Central memory CD8-positive, alpha-beta T cell (primary cell): ENCODE measurements around the gene ACSL6.
A peak's percentile ranks its signal among the peaks of the same experiment; 100 is the strongest.

Source experiments
- ATAC-seq: fragments of 150-1000 bp; cut with Tn5 transposase; replicated peaks from 2 replicates; pipeline ENCODE4 v1.10.0; 2022; ENCODE audit warnings: mild to moderate bottlenecking, moderate FRiP score, moderate number of reproducible peaks; ENCODE audit not compliant: poor library complexity, severe bottlenecking; ENCODE audit errors: extremely low read depth
- DNase-seq, 2 donors: peaks; one replicate each; pipeline ENCODE4 v3.0.0; 2021; ENCODE audit warnings: low spot score in 2 of 2
- H3K27ac Mint-ChIP-seq: one replicate; pipeline ENCODE4 v1.8.0; 2022; ENCODE audit warnings: low read depth, mild to moderate bottlenecking, moderate library complexity, mixed read lengths
- H3K27me3 Mint-ChIP-seq: one replicate; pipeline ENCODE4 v1.8.0; 2022; ENCODE audit warnings: mixed read lengths
- H3K36me3 Mint-ChIP-seq: one replicate; pipeline ENCODE4 v1.8.0; 2022; ENCODE audit warnings: mild to moderate bottlenecking, moderate library complexity, mixed read lengths; ENCODE audit not compliant: insufficient read depth
- H3K4me1 Mint-ChIP-seq: one replicate; pipeline ENCODE4 v1.8.0; 2022; ENCODE audit warnings: mixed read lengths
- H3K4me3 Mint-ChIP-seq: one replicate; pipeline ENCODE4 v1.8.0; 2022; ENCODE audit warnings: mild to moderate bottlenecking, moderate library complexity, mixed read lengths
- H3K9me3 Mint-ChIP-seq: one replicate; pipeline ENCODE4 v1.8.0; 2022; ENCODE audit warnings: mixed read lengths

ACSL6 gene

DNA sequence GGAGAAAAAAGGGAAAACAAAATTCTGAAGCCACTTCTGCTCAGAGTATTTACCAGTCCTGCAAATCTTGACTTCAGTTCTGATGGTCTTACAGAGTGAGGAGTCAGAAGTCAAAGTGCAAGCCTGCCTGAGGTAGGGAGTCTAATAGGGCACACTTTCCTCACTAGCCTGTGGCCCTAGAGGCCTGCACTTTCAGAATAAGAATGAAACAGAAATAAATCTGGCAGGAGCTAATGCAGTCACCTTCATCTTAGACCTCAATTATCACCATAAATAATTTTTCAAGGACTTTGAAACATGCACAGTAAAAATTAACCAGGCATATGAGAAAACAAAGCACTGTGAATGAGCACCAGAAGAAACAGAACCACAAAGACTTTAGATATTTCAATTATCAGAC lies 20.7 kb upstream of the ACSL6 start:
- DNase-seq (no peak), ATAC-seq (no peak)
- Mint-ChIP-seq H3K4me3 (no peak overlapping the region), H3K27ac (peak overlapping the region; percentile 44), H3K27me3 (peaks cover 33% of the 10 kb centered on the region), H3K4me1 (peaks cover 7% of the 10 kb centered on the region), H3K36me3 (peaks cover 3% of the 10 kb centered on the region), H3K9me3 (peaks cover 5% of the 10 kb centered on the region)

DNA sequence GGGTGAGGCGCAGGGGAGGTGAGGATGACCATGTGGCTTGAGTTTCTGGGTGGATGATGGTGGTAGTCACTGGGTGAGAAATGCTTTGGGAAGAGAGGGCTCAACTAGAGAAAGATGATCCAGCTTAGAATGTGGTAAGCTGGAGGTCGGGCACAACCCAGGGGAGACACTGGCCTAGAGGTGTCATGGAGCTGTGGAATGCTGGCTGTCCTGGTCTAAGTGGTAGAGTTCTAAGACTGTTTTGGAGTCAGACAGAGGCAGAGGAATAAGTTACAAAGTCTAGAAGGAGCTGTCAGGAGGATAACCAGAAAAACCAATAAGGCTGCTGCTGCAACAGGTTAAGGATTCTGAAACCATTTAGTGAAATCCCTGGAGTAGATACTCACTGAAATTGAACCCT lies 19.2 kb upstream of the ACSL6 start:
- no peak for ATAC-seq
- no peak for DNase-seq
- no peak overlapping the region for H3K4me3 Mint-ChIP-seq
- H3K4me1 Mint-ChIP-seq, result peaks cover 7% of the 10 kb centered on the region
- peaks cover 5% of the 10 kb centered on the region for H3K9me3 Mint-ChIP-seq
- H3K27me3 Mint-ChIP-seq, result peaks cover 33% of the 10 kb centered on the region
- H3K27ac Mint-ChIP-seq, result no peak overlapping the region
- H3K36me3 Mint-ChIP-seq, result peaks cover 4% of the 10 kb centered on the region

DNA sequence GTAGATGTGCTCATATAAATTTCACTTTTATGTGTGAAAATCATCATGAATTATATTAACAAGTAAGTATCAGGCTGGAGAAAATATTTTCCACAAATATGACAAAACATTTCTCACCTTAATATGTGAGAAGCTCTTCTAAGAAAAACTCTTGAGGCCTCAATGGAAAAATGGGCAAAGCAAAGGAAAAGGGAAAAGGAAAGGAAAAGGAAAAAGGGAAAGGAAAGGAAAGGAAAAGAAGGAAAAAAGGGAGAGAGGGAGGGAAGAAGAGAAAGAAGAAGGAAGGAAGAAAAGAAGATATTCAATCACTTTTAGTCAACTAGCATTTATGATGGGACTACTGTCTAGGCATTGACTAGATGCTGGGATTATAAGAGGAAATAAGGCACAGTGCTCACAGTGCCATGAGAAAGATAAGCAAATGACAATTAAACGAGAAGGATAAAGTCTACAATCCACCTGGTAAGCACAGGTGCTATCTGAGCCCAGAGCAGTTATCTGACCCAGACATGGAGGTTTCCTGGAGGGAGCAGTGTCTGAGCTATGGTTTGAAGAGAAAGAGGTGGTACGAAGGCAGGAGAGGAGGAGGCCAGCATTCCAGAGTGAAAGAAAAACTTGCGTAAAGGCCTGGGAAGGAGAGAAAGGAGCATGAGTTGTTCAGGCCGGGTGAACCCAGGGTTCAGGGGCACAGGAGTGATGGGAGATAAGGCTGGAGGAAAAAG lies 18.3 kb upstream of the ACSL6 start:
- H3K36me3 Mint-ChIP-seq, result peaks cover 3% of the 10 kb centered on the region
- H3K27me3 Mint-ChIP-seq, result peaks cover 33% of the 10 kb centered on the region
- ATAC-seq (no peak), DNase-seq (no peak)
- peak overlapping the region; percentile 42 for H3K27ac Mint-ChIP-seq
- no peak overlapping the region for H3K4me3 Mint-ChIP-seq
- H3K9me3 Mint-ChIP-seq, result peaks cover 5% of the 10 kb centered on the region
- peaks cover 7% of the 10 kb centered on the region for H3K4me1 Mint-ChIP-seq

DNA sequence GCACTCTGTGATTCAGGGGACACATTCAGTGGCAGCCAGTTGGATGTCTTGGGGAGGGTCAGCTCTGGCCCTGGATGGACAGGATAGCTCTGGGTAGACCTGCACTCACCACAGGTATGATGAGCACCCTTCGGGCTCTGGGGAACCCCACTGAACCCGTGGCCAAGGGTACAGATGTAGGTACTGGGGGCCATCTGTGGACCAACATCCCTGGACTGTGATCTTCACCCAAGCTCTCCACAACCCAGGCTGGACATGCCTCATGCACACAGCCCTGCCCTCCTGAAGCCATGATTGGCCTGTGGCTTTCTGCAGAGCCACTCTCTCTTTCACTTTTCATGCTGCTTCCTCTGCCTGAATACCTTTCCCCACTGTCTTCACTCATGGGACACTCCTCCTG lies 15.6 kb upstream of the ACSL6 start:
- H3K27ac Mint-ChIP-seq, result no peak overlapping the region
- H3K27me3 Mint-ChIP-seq, result peaks cover 19% of the 10 kb centered on the region
- peaks cover 7% of the 10 kb centered on the region for H3K4me1 Mint-ChIP-seq
- ATAC-seq, result peak; percentile 15
- no peak for DNase-seq
- no peaks in the 10 kb centered on the region for H3K9me3 Mint-ChIP-seq
- peaks cover 3% of the 10 kb centered on the region for H3K36me3 Mint-ChIP-seq
- peak overlapping the region; percentile 36 for H3K4me3 Mint-ChIP-seq

- no peak overlapping the region for H3K27ac Mint-ChIP-seq
- ATAC-seq (peak; percentile 98), DNase-seq (peak in 1 of 2 donors; percentile 67)
- H3K36me3 Mint-ChIP-seq, result peaks cover 3% of the 10 kb centered on the region
- no peaks in the 10 kb centered on the region for H3K9me3 Mint-ChIP-seq
- peaks cover 15% of the 10 kb centered on the region for H3K27me3 Mint-ChIP-seq
- peaks cover 7% of the 10 kb centered on the region for H3K4me1 Mint-ChIP-seq
- H3K4me3 Mint-ChIP-seq, result peak overlapping the region; percentile 36
These were observed 15.1 kb upstream of the ACSL6 start for GRCh38 chr5:132026516-132027008.

DNA sequence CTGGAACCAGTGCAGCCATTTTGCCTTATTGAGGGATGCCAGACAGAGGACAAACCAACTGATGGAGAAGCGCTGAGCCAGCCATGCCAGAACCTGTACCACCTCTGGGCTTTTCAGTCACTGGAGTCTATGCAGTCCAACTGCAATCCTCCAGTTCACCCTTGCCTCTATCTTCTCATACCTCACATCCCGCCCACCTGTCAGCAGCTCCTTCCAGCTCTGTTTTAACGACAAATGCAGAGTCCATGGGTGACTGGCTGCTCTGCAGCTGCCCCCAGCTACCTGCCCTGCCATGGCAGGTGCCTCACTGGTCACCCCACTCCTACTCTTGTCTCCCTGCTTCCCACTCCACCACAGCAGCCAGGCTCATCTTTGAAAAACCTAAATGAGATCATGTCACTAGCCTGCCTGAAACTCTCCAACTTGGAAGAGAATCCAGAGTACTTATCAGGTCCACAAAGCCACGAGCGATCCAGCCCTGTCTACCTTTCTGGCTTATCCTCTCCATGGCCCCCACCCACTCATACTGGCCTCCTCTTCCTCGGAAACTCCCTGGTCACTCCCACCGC lies 14.0 kb upstream of the ACSL6 start:
- DNase-seq (no peak), ATAC-seq (no peak)
- Mint-ChIP-seq H3K27me3 (peaks cover 11% of the 10 kb centered on the region), H3K4me3 (no peak overlapping the region), H3K9me3 (no peaks in the 10 kb centered on the region), H3K27ac (no peak overlapping the region), H3K4me1 (peaks cover 16% of the 10 kb centered on the region), H3K36me3 (peaks cover 3% of the 10 kb centered on the region)

DNA sequence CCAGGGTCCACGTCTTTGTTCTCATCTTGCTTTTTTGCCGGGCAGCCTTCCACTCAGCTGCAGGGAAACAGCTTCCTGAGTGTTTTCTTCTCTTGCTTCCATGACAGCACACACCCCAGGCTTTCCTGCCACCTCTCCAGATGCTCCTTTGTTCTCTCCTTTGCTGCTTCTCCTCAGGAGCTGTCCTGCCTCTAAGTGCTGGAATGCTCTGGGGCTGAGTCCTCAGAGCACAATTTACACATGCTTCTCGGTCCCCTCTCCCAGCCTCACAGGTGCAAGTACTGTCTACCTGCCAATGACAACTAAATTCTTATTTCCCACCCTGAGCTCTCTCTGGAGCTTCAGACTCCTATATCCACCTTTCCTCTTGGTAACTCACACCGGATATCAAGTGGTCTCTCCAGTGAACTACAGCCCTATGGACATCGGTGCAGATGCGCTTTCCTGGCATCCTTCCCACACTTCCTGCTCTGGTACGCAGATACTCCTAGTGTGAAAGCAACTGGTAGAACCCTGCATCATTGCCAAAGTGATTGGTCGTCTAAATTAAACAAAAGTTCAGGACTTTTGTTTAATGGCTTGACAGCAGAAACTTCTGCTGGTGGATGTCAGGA lies 13.4 kb upstream of the ACSL6 start:
- peaks cover 20% of the 10 kb centered on the region for H3K4me1 Mint-ChIP-seq
- no peaks in the 10 kb centered on the region for H3K9me3 Mint-ChIP-seq
- DNase-seq (no peak), ATAC-seq (no peak)
- H3K36me3 Mint-ChIP-seq, result peaks cover 3% of the 10 kb centered on the region
- peaks cover 5% of the 10 kb centered on the region for H3K27me3 Mint-ChIP-seq
- H3K4me3 Mint-ChIP-seq, result no peak overlapping the region
- H3K27ac Mint-ChIP-seq, result no peak overlapping the region

DNA sequence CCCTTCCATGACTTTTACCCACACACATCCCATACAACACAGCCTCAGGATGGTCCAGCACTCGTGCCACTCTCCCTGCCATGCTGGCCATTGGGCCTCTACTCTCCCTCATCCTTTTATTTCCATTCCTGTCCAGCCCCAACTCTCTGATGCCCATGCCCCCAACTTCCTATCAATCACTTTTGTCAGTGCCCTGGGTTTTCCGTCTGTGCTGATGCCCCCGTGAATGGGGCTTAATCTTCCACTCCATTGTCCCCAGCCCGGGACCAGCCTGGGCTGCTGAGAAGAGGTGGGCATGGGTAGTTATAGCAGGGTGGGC lies 12.6 kb upstream of the ACSL6 start:
- no peak overlapping the region for H3K4me3 Mint-ChIP-seq
- DNase-seq (no peak), ATAC-seq (no peak)
- no peaks in the 10 kb centered on the region for H3K9me3 Mint-ChIP-seq
- H3K4me1 Mint-ChIP-seq, result peaks cover 17% of the 10 kb centered on the region
- no peaks in the 10 kb centered on the region for H3K27me3 Mint-ChIP-seq
- no peak overlapping the region for H3K27ac Mint-ChIP-seq
- peaks cover 3% of the 10 kb centered on the region for H3K36me3 Mint-ChIP-seq

DNA sequence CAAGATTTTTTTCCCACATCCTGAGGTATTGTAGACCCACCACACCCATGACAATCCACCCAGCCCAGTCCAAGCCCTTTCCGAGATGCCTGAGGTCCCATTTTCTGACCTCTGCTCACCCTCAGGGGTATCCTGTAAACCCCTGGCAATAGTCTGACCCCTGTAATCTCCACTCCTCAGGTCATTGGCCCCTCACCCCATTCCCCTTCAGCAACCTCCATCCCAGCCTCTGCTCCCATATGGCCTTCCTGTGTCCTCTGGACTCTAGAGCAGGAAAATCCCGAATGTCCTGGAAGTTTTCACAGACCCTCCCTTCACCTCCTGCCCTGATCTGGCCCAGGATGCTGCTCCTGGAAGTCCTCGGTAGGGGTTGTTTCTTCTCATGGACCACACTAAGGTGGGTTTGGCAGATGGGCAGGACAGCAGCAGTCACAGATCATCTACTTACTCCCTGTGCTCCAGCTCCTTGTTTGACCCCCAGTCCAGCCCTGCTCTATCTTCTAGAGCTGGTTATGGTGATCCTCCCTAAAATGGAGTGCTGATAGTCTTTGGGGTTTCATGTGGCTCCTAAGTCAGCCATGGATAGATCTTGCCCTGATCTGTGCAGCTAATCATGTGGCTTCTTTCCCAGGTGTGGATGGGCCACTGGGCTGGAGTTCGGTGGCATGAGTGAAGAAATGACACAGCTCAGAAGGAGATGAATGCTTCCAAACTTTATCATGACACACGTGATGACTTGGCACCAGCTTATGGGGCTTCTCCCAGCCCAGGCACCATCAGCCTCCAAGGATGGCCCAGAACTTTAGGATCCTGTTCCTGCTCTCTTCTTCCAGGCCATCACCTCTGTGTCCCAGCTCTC lies 12.0 kb upstream of the ACSL6 start:
- no peak for ATAC-seq
- no peaks in the 10 kb centered on the region for H3K27me3 Mint-ChIP-seq
- H3K4me1 Mint-ChIP-seq, result peaks cover 20% of the 10 kb centered on the region
- H3K36me3 Mint-ChIP-seq, result peaks cover 3% of the 10 kb centered on the region
- no peaks in the 10 kb centered on the region for H3K9me3 Mint-ChIP-seq
- H3K27ac Mint-ChIP-seq, result no peak overlapping the region
- no peak overlapping the region for H3K4me3 Mint-ChIP-seq
- no peak for DNase-seq

DNA sequence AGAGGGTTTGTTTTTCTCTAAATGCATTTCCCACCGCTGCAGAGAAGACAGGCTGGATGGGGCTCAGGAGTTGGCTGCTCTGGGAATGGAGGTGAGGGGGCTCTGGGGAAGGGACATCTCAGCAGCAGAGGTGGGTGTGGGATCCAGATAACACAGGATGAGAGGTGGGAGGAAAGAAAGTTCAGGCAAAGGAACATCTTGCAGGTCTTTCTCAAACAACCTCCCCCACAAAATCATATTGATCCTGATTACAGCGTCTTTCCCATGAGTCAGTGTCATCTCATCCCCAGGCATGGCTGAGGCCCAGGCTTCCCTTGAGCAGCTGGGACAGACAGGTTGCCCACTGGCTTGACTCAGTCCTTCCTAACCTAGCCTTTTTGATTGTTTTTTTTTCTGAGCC lies 11.3 kb upstream of the ACSL6 start:
- no peak for DNase-seq
- no peak for ATAC-seq
- no peak overlapping the region for H3K27ac Mint-ChIP-seq
- no peak overlapping the region for H3K4me3 Mint-ChIP-seq
- no peaks in the 10 kb centered on the region for H3K9me3 Mint-ChIP-seq
- peaks cover 25% of the 10 kb centered on the region for H3K4me1 Mint-ChIP-seq
- H3K27me3 Mint-ChIP-seq, result no peaks in the 10 kb centered on the region
- peaks cover 3% of the 10 kb centered on the region for H3K36me3 Mint-ChIP-seq

DNA sequence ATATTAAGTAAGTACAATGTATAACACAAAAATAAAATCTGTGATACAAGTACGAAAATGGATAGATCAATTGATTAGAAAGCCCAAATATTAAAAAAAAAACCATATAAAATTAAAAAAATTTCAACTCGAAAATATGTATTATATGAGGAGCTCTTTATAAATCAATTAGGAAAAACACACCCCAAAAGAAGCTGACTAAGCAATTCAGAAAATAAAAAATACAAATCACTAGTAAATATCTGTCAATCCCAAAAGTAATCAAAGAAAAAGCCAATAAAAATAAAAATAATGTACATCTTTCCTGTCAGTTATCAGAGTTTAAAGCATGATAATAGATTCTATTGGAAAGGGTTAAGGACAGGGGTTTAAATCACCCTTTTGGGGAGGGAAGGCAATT lies 10.2 kb upstream of the ACSL6 start:
- Mint-ChIP-seq H3K27me3 (no peaks in the 10 kb centered on the region), H3K4me3 (no peak overlapping the region), H3K27ac (no peak overlapping the region), H3K36me3 (no peaks in the 10 kb centered on the region), H3K4me1 (peaks cover 36% of the 10 kb centered on the region), H3K9me3 (no peaks in the 10 kb centered on the region)
- ATAC-seq (no peak), DNase-seq (no peak)

GRCh38 chr5:132020568-132021339 lies 9.3 kb upstream of the ACSL6 start:
- H3K27me3 Mint-ChIP-seq, result peaks cover 8% of the 10 kb centered on the region
- H3K27ac Mint-ChIP-seq, result peak overlapping the region; percentile 89
- DNase-seq (no peak), ATAC-seq (peak; percentile 44)
- peaks cover 40% of the 10 kb centered on the region for H3K4me1 Mint-ChIP-seq
- no peaks in the 10 kb centered on the region for H3K9me3 Mint-ChIP-seq
- H3K4me3 Mint-ChIP-seq, result peak overlapping the region; percentile 19
- H3K36me3 Mint-ChIP-seq, result no peaks in the 10 kb centered on the region
